Measurements from ENCODE around the gene GLP2R.

GLP2R gene

DNA sequence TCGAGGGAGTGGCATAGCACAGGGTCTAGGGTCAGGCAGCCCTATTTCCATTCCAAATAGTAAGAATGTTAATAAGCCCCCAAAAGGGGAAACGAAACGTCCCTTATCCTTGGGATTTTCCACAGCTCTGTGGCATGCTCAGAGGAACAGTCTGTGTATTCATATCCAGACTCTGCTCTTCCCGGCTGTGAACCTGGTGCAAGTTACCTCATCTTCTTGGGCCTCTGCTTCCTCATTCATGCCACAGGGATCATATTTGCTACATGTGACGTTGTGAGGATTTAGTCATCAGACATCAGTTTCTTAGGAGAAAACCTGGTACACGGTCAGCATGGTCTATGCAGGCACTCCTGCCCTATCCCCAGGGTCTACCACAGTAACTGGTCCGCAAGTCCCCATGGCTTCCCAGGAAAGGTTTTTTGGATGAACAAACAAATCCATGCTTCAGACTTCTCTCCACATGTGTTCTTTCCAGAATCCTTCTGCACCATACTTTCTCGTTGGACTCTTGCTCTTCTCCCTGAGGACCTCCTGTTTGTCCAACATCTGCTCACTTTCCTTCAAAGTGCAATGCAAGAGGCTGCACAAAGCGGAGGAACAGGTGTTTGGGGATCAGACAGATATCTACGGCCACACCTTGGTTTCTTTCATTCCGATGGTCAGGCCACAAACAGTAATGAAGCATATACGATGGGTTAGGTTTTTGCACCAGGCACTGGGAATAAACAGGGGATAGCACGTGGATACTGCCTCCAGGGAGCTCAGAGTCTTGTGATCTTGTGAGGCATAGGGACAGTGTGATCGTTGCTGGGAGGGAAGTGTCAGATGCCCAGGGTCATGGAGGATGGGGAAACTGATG, 17.7 kb downstream of the GLP2R start:
- in situ Hi-C loops (cut with HindIII; ENCODE audit: low sequenced_read_pairs): no loop called here
- no peak for DNase-seq (ENCODE audit: low read depth)

GRCh38 chr17:9844153-9844552, 18.4 kb downstream of the GLP2R start:
- in situ Hi-C loops (cut with HindIII; ENCODE audit: low sequenced_read_pairs): no loop called here
- H3K4me3 ChIP-seq (ENCODE audit: low read depth, low read length): no peak overlapping the region
- no peak for DNase-seq (ENCODE audit: low read depth)
- TF ChIP-seq, protein P1, sequence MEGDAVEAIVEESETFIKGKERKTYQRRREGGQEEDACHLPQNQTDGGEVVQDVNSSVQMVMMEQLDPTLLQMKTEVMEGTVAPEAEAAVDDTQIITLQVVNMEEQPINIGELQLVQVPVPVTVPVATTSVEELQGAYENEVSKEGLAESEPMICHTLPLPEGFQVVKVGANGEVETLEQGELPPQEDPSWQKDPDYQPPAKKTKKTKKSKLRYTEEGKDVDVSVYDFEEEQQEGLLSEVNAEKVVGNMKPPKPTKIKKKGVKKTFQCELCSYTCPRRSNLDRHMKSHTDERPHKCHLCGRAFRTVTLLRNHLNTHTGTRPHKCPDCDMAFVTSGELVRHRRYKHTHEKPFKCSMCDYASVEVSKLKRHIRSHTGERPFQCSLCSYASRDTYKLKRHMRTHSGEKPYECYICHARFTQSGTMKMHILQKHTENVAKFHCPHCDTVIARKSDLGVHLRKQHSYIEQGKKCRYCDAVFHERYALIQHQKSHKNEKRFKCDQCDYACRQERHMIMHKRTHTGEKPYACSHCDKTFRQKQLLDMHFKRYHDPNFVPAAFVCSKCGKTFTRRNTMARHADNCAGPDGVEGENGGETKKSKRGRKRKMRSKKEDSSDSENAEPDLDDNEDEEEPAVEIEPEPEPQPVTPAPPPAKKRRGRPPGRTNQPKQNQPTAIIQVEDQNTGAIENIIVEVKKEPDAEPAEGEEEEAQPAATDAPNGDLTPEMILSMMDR (IDR thresholded peaks at IDR 0.05; ENCODE audit: low read depth, low read length, missing control alignments): no peak

More for the DNA sequence above, 17.7 kb downstream of the GLP2R start:
- H3K4me3 ChIP-seq (ENCODE audit: low read depth, low read length): no peak overlapping the region
- TF ChIP-seq, protein P1 (IDR thresholded peaks at IDR 0.05; ENCODE audit: low read depth, low read length, missing control alignments): no peak

DNA sequence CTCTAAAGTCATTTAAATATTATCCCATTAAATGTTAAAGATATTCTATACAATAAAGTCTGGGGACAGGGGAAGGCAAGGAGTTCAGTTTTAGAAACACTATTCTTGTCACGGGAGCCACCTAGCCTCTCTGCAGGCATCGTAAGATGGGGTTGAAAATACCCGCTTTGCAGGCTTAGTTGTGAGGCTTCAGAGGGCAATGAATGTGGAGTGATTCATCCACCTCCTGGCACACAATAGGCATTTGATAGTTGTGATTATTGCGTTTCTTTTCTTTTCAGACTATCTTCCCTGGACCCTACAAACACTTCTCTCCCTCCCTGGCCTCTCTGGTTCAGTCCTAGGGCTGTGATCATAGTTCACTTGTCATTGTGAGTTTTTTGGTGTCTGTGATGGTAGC, 19.6 kb downstream of the GLP2R start:
- TF ChIP-seq, protein P1 (IDR thresholded peaks at IDR 0.05; ENCODE audit: low read depth, low read length, missing control alignments): no peak
- no peak overlapping the region for H3K4me3 ChIP-seq (ENCODE audit: low read depth, low read length)
- no peak for DNase-seq (ENCODE audit: low read depth)
- in situ Hi-C loops (cut with HindIII; ENCODE audit: low sequenced_read_pairs): no loop called here

- no peak overlapping the region for H3K4me3 ChIP-seq (ENCODE audit: low read depth, low read length)
- TF ChIP-seq, protein P1 (IDR thresholded peaks at IDR 0.05; ENCODE audit: low read depth, low read length, missing control alignments): no peak
- in situ Hi-C loops (cut with HindIII; ENCODE audit: low sequenced_read_pairs): no loop called here
Observed at GRCh38 chr17:9850151-9850550, 24.4 kb downstream of the GLP2R start.

GRCh38 chr17:9854255-9854654, 28.5 kb downstream of the GLP2R start:
- in situ Hi-C loops (cut with HindIII; ENCODE audit: low sequenced_read_pairs): no loop called here
- no peak for DNase-seq (ENCODE audit: low read depth)
- H3K4me3 ChIP-seq (ENCODE audit: low read depth, low read length): no peak overlapping the region
- TF ChIP-seq, protein P1 (IDR thresholded peaks at IDR 0.05; ENCODE audit: low read depth, low read length, missing control alignments): no peak

More at GRCh38 chr17:9850151-9850550, 24.4 kb downstream of the GLP2R start:
- DNase-seq (ENCODE audit: low read depth): no peak

GRCh38 chr17:9855036-9855435, 29.3 kb downstream of the GLP2R start:
- no peak for DNase-seq (ENCODE audit: low read depth)
- in situ Hi-C loops (cut with HindIII; ENCODE audit: low sequenced_read_pairs): no loop called here
- TF ChIP-seq, protein P1 (IDR thresholded peaks at IDR 0.05; ENCODE audit: low read depth, low read length, missing control alignments): no peak
- H3K4me3 ChIP-seq (ENCODE audit: low read depth, low read length): no peak overlapping the region

All from astrocyte of the cerebellum (primary cell).